OCI-M2 (cell line): ENCODE measurements around the gene SPI1.

Source experiments
- DNase-seq: peaks from one replicate; lab custom pipeline; 2025; ENCODE audit not compliant: unreplicated experiment; lab: John Stamatoyannopoulos, UW

SPI1 gene

GRCh38 chr11:47358731-47359051 is 19.7 kb downstream of the SPI1 start:
- DNase-seq: no peak

GRCh38 chr11:47357985-47358730 is 20.2 kb downstream of the SPI1 start:
- DNase-seq: no peak

DNA sequence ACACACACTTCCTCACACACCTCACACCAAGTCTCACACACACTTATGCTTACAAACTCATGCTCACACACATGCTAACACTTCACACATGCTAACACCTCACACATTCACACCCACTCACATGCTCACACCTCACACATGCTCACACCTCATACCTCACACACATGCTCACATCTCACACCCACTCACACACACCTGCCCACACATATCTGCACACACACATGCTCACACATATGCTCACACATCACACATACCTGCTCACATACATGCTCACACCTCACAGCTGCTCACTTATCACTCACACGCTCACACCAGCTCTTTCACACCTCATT is 21.4 kb downstream of the SPI1 start:
- DNase-seq: no peak

DNA sequence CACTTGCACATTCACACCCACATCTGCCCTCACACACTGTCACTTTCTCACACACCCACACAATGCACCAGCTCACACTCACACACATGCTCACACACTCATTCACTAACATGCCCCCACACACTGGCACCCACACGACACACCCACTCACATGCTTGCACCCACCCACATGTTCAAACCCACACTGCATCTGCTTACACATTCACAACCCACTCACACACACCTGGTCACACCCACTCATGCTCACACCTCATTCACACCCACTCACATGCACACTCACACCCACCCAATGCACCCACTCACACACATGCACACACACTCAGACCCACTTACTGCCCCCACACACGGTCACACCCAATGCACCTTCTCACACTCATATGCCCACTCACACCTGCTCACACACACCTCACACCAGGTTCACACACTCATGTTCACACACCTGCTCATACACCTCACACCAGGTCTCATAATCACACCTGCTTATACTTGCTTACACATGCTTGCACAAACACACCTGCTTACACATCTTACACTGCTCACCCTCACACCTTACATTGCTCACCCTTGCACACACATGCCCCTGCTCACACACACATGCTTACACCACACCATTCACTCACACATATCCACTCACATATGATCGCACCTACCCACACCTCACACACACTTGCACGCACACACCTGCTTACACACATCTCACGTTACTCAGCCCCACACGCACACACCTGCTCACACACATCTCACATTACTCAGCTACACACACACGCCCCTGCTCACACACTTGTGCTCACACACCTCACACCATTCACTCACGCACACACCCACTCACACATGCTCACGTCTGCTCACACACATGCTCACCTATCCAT is 22.0 kb downstream of the SPI1 start:
- DNase-seq: no peak

GRCh38 chr11:47355283-47356128 is 22.8 kb downstream of the SPI1 start:
- no peak for DNase-seq

DNA sequence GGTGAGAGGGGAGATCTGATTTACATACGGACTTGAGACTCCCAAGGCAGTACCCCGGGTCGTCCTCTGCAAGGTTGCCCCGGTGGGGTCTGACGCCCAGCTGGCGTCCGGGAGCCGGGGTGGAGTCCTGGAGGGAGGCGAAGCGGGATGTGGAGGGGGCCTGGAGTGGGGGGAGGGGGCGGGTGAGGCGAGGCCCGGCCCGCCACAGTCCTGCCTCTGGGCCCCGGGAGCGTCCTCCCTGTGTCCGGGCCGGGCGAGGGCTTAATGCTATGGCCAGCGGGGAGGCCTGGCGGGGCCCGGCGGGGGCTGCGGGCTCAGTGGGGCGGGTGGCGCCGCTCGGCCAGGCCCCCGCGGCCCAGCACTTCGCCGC is 23.4 kb downstream of the SPI1 start:
- DNase-seq: no peak

DNA sequence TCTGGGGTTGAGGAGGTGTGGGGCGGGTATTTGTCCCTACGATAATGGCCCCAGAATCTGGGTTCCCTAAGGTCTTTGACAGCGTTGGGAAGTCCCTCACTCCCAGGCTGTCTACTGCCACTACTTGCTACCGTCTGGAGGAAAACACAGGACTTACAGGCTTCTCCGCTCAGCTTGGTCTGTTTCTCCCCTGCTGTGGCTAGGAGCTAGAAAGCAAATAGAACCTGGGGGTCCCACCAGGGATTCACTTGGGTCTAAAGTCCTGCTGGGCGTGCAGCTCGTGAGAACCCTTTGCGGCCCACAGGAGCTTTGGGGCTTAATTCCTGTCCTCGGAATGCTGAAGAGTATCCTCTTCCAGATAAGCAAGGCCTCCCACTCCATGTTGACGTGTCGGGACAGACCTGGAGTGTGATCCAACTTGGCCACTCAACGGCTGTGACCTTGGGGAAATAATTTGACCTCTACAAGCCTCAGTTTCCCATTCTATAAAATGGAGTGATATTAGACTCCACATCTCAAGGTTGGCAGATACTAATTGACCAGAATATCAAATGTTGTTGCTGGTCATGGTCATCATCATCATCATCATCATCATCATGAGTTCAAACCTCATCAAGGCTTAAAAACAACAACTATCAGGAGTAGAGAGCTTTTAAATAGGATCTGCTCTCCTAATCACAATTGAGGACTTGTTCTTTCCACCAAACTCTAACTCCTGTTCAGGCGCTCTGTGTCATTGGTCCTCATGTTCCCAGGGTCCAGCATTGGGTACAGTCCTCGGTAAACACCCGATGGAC is 24.2 kb downstream of the SPI1 start:
- DNase-seq: no peak

- DNase-seq: no peak
Observed at GRCh38 chr11:47352556-47352955, 25.8 kb downstream of the SPI1 start, which contains the start of gene MYBPC3. TSS of gene MYBPC3 (minus strand) at chr11:47352702. CDS start at chr11:47352647, 55 bp downstream.

GRCh38 chr11:47351156-47352126 is 26.9 kb downstream of the SPI1 start:
- DNase-seq: no peak

GRCh38 chr11:47350315-47350714 is 28.0 kb downstream of the SPI1 start:
- DNase-seq: no peak

GRCh38 chr11:47349521-47350095 is 28.7 kb downstream of the SPI1 start:
- no peak for DNase-seq

DNA sequence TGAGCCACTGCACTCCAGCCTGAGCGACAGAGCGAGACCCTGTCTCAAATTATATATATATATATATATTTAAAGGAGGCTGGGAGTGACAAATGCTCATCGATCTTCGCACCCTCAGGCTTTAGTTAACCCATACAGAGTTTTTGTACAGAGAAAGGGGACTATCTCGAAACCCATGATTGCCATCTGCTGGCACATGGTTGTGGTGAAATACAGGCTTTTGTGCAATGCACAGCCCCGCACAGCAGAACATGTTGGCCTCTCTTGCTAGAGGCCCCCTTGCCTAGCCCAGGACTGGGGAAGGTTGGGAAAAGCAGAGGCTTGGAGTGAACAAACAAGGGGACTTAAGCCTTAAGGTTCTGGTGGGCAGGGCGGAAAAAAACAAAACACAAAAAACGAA is 29.5 kb downstream of the SPI1 start:
- DNase-seq: no peak

DNA sequence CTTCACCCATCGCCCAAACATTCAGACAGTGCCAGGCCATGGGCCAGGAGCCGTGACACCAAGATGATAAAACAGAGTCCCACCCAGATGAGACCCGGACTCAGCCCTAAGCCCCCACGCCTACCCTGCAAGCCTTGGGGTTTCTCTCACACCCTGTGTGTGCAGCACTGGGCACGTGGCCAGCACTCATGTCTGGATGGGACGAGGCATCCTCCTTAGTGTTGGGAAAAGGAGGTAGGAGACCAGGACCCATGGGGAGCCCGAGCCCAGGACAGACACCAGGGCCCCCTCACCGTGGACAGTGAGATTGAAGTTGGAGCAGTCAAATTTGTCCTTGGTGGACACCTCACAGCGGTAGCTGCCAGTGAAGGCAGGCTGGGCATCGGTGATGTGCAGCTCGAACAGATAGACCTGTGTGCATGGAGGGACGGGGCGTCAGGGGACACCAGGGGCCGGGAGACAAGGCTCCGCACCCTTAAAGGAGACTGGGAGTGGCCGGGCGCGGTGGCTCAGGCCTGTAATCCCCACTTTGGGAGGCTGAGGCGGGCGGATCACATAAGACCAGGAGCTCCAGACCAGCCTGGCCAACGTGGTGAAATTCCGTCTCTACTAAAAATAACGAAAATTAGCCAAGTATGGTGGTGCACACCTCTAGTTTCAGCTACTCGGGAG is 30.1 kb downstream of the SPI1 start:
- no peak for DNase-seq

GRCh38 chr11:47347137-47347536 is 31.2 kb downstream of the SPI1 start:
- no peak for DNase-seq

GRCh38 chr11:47345890-47346563 is 32.3 kb downstream of the SPI1 start:
- DNase-seq: no peak

DNA sequence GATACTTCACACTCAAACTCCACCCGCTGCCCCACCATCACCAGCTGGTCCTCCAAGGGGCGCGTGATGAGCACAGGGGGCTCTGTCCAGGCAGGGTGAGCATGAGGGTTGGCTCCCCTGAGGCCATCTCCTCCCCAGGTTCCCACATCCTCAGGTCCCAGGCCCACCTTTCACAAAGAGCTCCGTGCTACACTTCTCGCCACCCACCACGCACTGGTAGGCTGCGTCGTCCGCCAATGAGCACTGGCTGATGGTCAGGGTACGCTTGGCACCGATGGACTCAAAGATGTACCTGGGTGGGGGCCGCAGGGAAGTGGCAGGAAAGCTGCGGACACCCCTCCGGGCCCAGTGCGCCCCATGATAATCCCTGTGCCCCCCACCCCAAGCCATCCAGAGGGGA is 35.5 kb downstream of the SPI1 start:
- no peak for DNase-seq

DNA sequence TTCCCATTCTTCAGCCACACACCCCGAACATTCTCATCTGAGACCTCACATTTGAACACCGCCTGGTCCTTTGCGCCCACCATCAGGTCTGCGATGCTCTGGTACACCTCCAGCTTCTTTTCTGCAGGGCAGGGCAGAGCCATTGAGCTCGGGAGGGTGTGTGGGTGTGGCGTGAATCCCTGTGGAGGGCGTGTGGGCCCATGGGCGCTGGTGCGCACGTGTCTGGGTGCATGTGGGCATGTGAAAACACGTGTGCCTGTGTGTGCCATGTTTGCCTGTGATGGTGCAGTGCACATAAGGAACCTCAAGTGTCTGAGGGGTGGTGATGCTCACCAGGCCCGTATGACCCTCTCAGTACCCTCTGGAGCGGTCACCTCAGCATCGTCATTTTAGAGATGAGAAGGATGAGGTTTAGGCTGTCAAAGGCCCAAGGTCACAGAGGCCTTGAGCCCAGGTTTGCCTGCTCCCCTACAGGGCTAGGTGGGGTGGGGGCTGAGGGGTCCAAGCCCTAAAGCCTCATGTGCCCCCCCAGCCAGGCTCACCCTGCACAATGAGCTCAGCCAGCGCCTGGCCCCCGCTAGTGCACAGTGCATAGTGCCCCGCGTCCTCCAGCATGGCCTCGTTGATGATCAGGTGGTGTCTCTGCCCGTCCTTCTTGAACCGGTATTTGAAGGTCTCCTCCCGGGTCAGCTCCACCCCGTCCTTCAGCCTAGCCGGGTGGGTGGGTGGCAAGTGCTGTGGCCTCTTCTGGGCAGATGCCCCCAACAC is 36.1 kb downstream of the SPI1 start:
- no peak for DNase-seq
